Cardiac ventricle fibroblast (primary cell): ENCODE measurements around the gene SRGAP2. TPM values are rescaled to one million over a fixed set of nuclear protein-coding genes. Genes with fewer than 3 reads are reported as not detected.

Source experiments
- total RNA-seq: library from RNA; depleted of rRNA; stranded (reverse); fragments of >200 nt; gene quantifications from 2 replicates; pipeline ENCODE4 v1.2.3, GENCODE V29; 2015

Gene SRGAP2
- total RNA-seq: 34.2 and 35.8 TPM in 2 replicates

DNA sequence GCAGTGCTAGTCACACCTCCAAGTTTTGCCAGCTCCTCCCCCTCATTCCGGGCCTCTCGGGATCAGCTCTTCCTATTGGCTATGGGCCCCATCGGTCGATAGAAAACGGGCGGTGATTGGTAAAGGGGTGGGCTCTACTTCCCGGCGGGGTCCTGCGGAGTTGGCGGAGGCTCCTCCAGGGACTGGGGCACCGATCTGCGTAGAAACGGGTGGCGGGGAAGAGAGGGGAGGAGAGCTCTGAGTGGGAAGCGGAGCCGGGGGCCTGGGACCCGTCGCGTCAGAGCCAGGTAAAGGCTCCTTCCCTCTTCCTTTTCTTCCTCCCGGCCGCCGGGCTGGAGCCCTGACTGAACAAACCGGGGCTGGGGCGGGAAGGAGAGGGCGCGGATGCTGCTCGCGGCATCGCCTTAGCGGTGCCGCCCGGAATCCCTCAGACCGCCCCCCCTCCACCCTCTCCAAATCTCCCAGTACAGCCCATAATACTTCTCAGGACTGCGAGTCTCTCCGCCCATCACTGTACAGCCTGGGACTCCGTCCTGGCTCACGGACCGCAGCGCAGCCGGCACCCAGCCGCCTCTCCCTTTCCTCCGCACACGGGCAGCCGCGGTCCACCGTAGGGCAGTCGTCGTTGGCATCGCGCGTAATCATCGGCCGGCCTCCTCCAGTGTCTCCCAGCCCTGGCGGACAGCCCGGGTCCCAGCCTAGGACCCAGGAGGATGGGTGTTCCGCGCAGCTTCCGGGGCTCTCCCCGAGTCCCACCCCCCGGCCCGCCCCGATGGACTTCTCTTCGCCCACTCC lies at the start of gene SRGAP2:
SRGAP2 (plus strand) TSS at position 178 of the 795 bp plus-strand sequence. CDS start 2,430 bp downstream, outside the sequence.

DNA sequence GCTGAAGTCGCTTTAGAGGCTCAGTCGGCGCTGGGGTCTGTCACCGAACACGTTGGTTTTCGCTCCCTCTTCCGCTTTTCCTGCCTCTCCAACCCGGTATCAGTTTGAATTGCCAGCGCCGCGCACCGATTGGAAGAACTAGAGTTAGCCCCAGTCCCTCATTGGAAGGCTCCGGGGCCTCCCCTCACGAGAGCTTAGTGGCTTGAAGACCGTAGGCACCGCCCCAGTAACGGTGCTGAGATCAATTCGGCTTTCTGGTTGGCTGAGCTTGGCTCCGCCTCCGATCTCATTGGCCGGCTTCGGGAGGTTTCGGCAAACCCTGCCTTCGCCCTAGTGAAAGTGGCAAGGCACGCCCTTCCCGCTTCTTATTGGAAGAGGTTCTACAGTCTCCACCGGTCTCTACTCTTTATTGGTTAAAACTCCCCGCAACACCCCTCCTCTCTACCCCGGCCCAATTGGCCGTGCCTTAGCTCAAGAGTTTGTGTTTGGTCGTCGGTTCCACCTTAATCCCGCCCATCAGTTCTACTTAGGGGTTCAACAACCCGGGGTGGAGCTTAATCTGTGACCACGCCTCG lies 465 bp upstream of the SRGAP2 start, which contains the start of gene FAM72A:
FAM72A (minus strand) TSS at position 51 of the 575 bp plus-strand sequence. CDS start 814 bp downstream, outside the sequence.

Other genes starting within 250 kb of the SRGAP2 start
- gene RAB7B, start 200.1 kb upstream of the SRGAP2 start, total RNA-seq: 5.2 and 6.2 TPM in 2 replicates
- gene CTSE, start 179.6 kb upstream of the SRGAP2 start, total RNA-seq: not detected in 2 replicates
- gene RHEX, start 150.4 kb upstream of the SRGAP2 start, total RNA-seq: not detected in 2 replicates
- gene AVPR1B, start 86.2 kb upstream of the SRGAP2 start, total RNA-seq: not detected in 2 replicates
- 0.98 and 2.3 TPM in 2 replicates for gene FAM72A, start 702 bp upstream of the SRGAP2 start, total RNA-seq